IPS-NIHi7 (cell line): ENCODE measurements around the gene ICAM1.
A peak's percentile ranks its signal among the peaks of the same experiment; 100 is the strongest.
"Not testable (repeated sequence)": the region's sequence is repeated elsewhere in the genome, so short reads cannot be mapped to it uniquely, and the experiment has no call there.

Experiments
- DNase-seq: peaks from one replicate; pipeline ENCODE4 v3.0.0; 2012; ENCODE audit warnings: mixed read lengths; ENCODE audit errors: extremely low spot score

Gene ICAM1

DNA sequence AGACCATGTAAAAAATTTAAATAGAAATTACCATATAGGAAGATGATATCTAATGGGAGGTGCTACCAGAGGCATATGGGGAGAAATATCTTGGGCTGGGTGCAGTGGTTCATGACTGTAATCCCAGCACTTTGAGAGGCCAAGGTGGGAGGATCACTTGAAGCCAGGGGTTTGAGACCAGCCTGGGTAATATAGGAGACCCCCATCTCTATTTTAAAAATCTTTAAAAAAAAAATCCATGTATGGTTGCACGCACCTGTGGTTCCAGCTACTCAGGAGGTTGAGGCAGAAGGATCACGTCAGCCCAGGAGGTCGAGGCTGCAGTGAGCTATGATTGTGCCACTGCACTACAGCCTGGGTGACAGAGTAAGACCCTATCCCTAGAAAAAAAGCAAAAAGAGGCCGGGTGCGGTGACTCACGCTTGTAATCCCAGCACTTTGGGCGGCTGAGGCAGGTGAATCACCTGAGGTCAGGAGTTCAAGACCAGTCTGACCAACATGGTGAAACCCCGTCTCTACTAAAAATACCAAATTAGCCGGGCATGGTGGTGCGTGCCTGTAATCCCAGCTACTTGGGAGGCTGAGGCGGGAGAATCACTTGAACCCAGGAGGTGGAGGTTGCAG is 29.0 kb upstream of the ICAM1 start:
- not testable (repeated sequence) for DNase-seq

DNA sequence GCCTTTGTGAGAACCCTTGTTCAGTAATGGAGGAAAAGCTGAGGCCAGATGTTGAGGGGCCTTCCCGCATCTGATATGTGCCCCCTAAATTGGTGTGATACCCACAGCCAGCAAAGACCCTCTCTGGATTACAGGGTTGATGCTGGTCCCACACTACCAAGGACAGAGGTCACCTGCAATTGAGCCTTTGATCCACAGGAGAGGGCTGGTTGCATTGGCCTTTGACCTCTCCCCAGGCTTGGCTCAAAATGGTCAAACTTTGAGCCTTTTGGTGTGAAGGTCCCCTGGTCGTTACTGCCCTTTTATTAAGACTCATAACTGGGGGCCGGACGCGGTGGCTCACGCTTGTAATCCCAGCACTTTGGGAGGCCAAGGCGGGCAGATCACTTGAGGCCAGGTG is 27.3 kb upstream of the ICAM1 start:
- no peak for DNase-seq

DNA sequence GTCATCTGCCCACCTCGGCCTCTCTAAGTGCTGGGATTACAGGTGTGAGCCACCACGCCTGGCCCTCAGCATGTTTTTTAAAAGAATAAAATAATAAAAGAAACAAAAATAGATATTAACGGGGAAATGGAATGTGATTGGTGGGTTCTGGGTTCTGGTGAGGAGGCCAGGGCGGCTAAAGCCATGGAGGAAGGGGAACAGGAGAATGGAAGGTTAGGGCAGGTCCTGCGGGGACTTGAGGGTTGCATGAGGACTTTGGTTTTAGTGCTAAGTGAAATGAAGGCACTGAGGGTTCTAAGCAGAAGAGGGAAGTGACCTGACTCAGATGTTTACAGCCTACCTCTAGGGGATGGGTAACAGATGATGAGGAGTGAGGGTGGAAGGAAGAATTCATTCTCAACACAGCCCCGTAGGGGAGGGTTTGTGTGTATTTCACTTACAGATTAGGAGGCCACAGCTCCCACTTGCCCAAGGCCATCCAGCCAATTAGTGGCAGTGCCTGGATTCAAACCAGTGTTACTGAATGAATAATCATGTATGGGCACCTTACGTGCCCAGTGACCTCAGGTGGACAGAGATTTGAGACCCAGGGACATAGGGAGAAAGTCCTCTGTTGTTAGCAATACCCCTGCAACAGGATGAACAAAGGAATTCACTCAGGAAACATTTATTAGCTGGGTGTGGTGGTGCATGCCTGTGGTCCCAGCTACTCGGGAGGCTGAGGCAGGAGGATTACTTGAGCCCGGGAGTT is 25.6 kb upstream of the ICAM1 start:
- no peak for DNase-seq

DNA sequence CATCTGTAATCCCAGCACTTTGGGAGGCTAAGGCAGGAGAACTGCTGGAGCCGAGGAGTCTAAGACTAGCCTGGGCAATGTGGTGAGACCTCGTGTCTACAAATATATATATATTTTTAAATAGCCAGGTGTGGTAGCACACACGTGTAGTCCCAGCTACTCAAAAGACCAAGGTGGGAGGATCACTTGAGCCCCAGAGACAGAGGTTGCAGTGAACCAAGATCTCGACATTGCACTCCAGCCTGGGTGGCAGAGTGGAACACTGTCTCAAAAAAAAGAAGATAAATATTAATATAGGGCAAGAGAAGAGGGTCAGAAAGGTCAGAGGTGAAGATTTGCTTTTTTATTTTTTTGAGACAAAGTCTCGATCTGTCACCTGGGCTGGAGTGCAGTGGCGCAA is 24.4 kb upstream of the ICAM1 start:
- no peak for DNase-seq

DNA sequence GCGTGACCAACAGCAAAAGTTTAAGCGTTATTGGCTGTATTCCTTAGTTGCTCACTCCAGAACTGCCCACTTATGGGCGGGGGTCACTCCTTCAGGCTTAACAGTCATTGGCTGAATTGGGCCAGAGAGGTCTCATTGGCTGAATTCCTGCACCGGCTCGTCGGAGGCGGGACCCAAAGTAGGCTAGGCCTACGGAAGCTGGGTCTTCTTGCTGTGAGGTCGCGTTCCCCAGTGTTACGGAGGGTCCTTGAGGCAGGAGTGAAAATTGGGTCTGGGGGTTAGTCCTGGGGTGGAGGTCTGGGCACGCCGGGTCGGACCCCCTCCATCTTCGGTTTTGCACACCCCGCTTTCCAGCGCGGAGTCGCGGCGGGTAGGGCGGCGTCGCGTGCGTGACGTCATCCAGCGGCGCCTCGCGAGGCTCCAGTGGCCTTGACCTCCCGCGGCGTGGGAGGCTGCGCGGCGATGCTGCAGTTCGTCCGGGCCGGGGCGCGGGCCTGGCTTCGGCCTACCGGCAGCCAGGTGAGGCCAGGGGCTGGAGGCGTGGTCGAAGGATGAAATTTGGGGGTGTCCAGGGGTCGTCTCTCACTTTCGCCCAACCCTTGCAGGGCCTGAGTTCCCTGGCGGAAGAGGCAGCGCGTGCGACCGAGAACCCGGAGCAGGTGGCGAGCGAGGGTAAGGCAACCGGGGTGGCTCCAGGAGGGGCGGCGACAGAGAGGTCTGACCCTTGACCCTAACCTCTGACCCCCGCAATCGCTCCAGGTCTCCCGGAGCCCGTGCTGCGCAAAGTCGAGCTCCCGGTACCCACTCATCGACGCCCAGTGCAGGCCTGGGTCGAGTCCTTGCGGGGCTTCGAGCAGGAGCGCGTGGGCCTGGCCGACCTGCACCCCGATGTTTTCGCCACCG is 18.9 kb upstream of the ICAM1 start, which contains the start of gene MRPL4:
TSS of gene MRPL4 (plus strand) at position 423 of the 903 bp plus-strand sequence. CDS start at position 463, 40 bp downstream.
- DNase-seq = peak; percentile 97

DNA sequence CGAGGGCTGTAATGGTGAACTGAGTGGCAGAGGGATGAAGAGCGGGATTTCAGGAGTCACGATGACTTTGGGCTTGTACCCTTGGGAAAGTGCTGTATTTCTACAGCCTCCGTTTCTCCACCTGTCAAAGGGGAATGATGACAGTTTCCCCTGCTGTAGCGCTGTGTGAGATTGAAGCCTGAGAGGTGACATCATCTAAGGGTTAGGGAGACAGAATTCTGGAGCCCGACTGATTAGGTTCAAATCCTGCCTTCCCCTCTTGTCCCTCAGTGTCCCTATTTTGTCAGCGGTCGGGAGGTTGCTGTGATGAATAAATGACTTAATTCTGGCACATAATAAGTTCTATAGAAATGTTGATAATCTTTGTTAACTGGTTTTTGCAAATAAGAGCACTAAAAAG is 18.2 kb upstream of the ICAM1 start:
- no peak for DNase-seq

DNA sequence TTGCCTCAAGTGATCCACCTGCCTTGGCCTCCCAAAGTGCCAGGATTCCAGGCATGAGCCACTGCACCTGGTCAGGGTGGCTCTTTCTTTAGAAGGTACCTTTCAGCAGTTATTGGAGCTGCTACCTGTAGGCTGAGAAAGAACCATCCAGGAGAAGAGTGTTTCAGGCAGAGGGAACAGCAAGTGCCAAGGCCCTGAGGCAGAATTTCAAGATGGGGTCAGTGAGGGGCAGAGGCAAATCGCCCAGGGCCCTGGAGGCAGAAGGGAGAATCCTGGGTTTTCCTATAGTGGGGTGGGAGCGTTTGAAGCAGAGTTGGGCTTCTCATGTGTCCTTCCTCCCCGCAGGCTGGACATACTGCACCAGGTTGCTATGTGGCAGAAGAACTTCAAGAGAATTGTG is 16.7 kb upstream of the ICAM1 start:
- no peak for DNase-seq

DNA sequence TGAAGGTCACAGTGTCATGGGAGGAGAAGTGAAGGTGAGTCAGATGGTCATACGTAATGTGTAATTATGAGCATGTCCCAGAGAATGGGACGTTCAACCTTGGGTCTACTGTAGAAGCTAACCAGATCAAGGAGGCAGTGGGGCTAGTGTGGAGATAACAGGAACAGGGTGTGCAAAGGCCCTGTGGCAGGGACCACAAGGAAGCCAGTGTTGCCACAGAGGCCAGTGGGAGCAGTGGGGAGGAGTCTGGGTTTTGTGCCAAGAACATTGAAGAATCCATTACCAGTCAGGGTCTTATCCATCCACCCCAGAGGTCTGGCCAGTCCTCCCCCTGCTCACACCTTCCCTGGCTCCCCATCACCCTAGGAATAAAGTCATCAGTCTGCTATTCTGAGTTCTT is 15.6 kb upstream of the ICAM1 start:
- DNase-seq = no peak

DNA sequence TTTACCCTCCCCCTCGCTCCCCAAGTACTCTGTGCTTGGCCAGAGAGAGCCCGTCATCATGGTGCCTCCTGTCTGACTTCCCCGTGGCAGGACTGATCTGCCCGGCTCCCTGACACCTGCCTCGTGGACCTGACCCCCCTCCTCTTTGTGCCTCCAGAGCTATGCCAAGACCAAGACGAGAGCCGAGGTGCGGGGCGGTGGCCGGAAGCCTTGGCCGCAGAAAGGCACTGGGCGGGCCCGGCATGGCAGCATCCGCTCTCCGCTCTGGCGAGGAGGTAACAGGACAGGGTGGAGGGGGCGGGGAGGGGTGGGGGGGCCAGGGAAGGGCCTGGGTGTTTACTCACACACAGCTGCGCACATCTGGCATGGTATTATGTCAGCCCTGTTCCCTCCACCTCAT is 14.4 kb upstream of the ICAM1 start:
- DNase-seq = no peak

DNA sequence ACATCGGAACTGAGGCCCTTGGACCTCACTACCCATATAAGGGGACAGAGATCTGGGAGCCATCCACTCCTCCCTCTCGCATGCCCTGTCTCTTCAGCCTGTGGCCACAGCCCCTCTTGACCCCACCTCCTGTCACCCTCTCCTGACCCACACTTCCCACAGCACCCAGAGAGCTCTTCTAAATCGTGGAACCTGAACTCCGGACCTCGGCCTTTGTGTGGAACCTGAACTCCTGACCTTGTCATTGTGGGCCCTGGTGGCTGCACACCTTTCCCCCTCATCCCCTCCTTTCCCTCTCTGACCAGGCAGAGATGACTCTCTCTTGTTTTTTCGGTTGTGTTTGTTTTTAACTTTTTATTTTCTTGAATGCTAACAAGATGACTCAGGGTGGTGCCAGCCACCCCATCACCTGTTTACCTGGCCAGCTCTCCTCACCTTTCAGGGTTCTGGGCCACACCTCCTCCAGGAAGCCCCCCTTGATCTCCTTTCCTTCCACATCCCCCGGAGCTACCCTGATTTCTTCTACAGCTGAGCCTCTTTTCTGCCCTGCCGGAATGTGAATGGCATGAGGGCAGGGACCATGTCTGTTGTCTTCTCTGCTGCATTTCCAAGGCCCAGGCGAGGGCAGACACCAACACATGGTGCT is 13.8 kb upstream of the ICAM1 start:
- DNase-seq = no peak

DNA sequence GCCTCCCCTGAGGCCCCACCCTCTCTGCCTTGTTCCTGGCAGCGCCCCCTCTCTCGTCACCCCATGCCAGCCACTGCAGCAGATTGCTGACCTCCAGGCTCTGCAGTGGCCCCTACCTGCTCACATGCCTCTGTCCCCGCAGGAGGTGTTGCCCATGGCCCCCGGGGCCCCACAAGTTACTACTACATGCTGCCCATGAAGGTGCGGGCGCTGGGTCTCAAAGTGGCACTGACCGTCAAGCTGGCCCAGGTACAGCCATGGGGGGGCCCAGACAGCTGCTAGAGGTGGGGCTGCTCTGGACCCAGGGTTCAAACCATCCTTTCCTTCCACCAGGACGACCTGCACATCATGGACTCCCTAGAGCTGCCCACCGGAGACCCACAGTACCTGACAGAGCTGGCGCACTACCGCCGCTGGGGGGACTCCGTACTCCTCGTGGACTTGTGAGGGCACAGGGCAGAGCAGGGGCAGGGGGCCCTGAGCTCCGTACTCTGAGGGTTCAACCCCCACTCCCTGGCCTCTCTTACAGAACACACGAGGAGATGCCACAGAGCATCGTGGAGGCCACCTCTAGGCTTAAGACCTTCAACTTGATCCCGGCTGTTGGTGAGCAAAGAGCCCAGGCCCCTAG is 12.7 kb upstream of the ICAM1 start:
- DNase-seq = no peak

DNA sequence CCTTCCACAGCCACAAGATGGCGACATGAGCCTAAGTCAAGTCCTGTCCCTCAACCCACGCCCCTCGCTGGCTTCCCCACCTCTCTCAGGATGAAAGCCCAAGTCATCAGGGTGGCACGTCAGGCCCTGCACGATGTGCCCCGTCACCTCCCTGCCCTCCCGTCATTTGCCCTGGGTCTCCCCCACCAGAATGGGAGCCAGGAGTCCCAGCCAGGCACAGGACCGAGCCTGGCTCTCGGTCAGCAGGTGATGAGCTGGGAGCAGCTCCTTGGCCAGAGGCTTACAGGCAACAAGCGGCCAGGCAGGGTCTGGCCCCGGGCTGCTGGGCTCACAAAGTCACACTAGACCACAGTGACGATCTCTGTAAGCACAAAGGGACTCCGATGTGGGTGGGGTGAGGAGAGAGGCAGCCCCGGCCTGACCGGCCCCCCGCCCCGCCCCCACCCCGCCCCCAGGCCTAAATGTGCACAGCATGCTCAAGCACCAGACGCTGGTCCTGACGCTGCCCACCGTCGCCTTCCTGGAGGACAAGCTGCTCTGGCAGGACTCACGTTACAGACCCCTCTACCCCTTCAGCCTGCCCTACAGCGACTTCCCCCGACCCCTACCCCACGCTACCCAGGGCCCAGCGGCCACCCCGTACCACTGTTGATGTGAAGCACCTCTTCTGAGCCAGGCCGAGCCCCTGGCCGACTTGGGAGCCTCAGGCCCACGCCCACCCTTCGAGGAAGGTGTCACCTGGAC is 11.6 kb upstream of the ICAM1 start:
- peak; percentile 81 for DNase-seq

DNA sequence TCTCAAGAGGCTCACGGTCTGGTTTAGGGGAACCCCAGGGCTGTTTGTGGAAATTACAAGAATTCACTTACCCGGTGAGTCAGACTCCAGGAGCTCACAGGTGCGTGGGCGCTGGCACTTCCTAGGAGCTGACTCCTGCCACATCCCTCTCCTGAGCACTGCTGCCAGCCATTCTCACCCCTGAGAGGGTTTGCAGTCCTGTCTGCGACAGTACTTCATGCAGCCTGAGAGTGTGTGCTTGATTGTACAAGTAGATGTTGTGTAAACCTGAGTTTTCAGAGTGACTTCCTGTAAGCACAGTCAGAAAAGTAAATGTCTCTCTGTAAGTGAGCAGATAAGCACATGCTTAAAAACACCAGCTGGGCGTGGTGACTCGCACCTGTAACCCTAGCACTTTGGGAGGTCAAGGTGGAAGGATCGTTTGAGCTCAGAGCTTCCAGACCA is 10.8 kb upstream of the ICAM1 start:
- no peak for DNase-seq

DNA sequence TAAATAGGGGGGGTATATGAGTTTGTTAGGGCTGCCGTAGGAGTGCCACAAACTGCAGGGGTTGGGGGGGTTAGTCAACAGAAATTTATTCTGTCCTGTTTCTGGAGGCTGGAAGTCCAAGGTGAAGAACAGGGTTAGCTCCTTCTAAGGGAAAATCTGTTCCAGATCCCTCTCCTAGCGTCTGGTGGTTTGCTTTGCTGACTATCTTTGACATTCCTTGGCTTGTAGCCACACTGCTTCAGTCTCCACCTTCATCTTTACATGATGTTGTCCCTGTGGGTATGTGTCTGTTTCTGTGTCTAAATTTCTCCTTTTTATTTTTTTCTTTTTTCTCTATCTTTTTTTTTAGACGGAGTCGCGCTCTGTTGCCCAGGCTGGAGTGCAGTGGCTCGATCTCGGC is 8.1 kb upstream of the ICAM1 start:
- DNase-seq = no peak

DNA sequence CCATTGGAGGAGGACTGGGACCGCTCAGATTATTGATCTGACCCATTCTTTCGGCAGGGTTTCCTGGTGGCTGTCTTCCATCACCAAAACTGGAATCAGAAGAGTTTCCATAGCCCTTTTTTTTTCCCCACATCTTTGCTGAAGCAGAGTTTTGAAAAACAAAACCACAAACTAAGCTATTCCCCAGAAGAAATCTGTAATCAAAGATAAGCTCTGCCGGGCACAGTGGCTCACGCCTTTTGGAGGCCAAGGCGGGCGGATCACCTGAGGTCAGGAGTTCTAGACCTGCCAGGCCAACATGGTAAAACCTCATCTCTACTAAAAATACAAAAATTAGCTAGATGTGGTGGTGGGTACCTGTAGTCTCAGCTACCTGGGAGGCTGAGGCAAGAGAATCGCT is 4.2 kb upstream of the ICAM1 start:
- no peak for DNase-seq

DNA sequence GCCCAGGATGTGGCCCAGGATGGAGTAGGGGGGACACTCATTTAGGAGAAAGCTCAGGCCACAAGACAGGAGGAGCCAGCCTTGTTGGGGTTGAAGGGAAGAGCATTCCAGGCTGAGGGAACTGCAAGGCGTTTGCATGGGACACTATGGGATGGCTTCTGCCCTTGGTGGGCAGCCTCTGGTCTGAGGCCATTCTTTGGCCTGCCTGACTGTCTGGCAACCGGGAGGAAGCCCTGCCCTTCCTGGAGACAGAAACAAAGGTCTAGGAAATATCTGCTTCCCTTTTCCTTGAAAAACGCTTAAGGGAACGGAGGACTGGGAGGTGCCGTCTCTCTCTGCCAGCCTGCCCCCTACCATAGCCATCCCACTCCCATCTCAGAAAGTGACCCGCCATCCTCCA is 2.8 kb upstream of the ICAM1 start:
- DNase-seq = no peak

DNA sequence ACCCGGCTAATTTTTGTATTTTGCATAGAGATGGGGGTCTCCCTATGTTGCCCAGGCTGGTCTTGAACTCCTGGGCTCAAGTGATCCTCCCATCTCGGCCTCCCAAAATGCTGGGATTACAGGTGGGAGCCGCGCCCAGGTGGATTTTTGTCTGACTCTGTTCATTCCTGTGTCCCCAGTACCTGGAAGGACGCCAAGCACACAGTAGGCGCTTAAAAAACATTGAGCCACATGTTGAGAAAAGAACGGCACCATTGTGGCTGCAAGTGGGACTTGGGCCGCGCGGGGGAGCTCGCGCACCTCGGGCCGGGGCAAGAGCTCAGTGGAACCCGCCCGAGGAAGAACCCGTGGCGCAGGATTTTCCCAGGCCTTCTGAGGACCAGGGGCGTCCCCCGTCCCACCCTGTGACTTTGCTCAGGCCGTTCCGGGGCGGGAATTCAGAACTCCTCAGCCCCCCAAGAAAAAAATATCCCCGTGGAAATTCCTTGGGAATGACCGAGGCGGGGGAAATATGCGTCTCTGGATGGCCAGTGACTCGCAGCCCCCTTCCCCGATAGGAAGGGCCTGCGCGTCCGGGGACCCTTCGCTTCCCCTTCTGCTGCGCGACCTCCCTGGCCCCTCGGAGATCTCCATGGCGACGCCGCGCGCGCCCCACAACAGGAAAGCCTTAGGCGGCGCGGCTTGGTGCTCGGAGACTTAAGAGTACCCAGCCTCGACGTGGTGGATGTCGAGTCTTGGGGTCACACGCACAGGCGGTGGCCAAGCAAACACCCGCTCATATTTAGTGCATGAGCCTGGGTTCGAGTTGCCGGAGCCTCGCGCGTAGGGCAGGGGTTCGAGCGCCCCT is 1.4 kb upstream of the ICAM1 start:
- peak; percentile 82 for DNase-seq

DNA sequence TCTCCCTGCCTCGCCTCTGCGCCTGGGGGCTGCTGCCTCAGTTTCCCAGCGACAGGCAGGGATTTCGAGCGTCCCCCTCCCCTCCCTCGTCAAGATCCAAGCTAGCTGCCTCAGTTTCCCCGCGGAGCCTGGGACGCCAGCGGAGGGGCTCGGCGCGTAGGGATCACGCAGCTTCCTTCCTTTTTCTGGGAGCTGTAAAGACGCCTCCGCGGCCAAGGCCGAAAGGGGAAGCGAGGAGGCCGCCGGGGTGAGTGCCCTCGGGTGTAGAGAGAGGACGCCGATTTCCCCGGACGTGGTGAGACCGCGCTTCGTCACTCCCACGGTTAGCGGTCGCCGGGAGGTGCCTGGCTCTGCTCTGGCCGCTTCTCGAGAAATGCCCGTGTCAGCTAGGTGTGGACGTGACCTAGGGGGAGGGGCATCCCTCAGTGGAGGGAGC is 722 bp upstream of the ICAM1 start:
- DNase-seq = no peak

DNA sequence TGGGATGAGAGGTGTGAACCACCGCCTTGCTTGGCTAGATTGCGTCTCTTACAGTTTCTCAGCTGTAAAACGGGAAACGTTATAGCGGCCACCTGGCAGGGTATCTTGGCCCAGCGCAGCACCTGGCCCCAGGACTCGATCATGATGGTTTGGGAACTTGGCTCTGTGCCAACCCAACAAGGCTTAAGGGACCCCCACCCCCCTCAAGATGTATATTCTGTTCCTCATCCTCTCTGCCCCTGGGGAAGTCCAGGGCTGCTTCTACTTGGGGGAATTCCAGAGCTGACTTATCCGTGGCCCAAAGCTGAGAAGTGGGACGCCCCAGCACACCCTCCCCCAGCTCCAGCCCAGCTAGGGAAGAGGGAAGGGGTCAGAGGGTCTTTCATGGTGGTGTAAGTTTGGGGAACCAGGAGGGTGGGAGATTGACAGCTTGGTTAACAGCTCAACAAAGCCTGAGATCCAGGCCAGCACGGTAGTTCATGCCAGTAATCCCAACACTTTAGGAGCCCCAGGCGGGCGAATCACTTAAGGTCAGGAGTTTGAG is 695 bp downstream of the ICAM1 start:
- DNase-seq = no peak
